Measurements from ENCODE around the gene MSI2. TPM values are rescaled to one million over a fixed set of nuclear protein-coding genes. Genes with fewer than 3 reads are reported as not detected.
"Not testable (repeated sequence)": the region's sequence is repeated elsewhere in the genome, so short reads cannot be mapped to it uniquely, and the experiment has no call there.

The MSI2 gene
- polyA plus RNA-seq (ENCODE audit: insufficient read length in 12 of 12), result 10 to 100 TPM in 11 of 12 donors, not detected in 1; 24.1 to 40.3 (median 34.1) TPM
- long read RNA-seq, donor 1, full-length matches to known transcripts, result 7 of 12 reads
- long read RNA-seq, donor 1, partial matches to known transcripts, result 5 of 12 reads
- long read RNA-seq, donor 1, other reads (novel, unspliced or antisense), result 0 of 12 reads
- long read RNA-seq, donor 2, full-length matches to known transcripts, result 1 of 1 reads
- long read RNA-seq, donor 2, partial matches to known transcripts, result 0 of 1 reads
- long read RNA-seq, donor 2, other reads (novel, unspliced or antisense), result 0 of 1 reads
- long read RNA-seq, donor 3, full-length matches to known transcripts, result 2 of 2 reads
- long read RNA-seq, donor 3, partial matches to known transcripts, result 0 of 2 reads
- long read RNA-seq, donor 3, other reads (novel, unspliced or antisense), result 0 of 2 reads
- long read RNA-seq, donor 4, full-length matches to known transcripts, result 2 of 2 reads
- long read RNA-seq, donor 4, partial matches to known transcripts, result 0 of 2 reads
- long read RNA-seq, donor 4, other reads (novel, unspliced or antisense), result 0 of 2 reads
- long read RNA-seq, donor 5, partial matches to known transcripts, result 7 of 7 reads
- long read RNA-seq, donor 5, other reads (novel, unspliced or antisense), result 0 of 7 reads
- long read RNA-seq, donor 6, full-length matches to known transcripts, result 2 of 2 reads
- long read RNA-seq, donor 6, partial matches to known transcripts, result 0 of 2 reads
- long read RNA-seq, donor 6, other reads (novel, unspliced or antisense), result 0 of 2 reads
- long read RNA-seq, donor 7, result 0 reads
- long read RNA-seq, donor 8, full-length matches to known transcripts, result 4 of 9 reads
- long read RNA-seq, donor 8, partial matches to known transcripts, result 5 of 9 reads
- long read RNA-seq, donor 8, other reads (novel, unspliced or antisense), result 0 of 9 reads
- long read RNA-seq, donor 9, partial matches to known transcripts, result 0 of 1 reads
- long read RNA-seq, donor 9, other reads (novel, unspliced or antisense), result 0 of 1 reads
- long read RNA-seq, donor 10, partial matches to known transcripts, result 0 of 2 reads
- long read RNA-seq, donor 10, other reads (novel, unspliced or antisense), result 0 of 2 reads
- long read RNA-seq, donor 11, partial matches to known transcripts, result 0 of 2 reads
- long read RNA-seq, donor 11, other reads (novel, unspliced or antisense), result 0 of 2 reads

DNA sequence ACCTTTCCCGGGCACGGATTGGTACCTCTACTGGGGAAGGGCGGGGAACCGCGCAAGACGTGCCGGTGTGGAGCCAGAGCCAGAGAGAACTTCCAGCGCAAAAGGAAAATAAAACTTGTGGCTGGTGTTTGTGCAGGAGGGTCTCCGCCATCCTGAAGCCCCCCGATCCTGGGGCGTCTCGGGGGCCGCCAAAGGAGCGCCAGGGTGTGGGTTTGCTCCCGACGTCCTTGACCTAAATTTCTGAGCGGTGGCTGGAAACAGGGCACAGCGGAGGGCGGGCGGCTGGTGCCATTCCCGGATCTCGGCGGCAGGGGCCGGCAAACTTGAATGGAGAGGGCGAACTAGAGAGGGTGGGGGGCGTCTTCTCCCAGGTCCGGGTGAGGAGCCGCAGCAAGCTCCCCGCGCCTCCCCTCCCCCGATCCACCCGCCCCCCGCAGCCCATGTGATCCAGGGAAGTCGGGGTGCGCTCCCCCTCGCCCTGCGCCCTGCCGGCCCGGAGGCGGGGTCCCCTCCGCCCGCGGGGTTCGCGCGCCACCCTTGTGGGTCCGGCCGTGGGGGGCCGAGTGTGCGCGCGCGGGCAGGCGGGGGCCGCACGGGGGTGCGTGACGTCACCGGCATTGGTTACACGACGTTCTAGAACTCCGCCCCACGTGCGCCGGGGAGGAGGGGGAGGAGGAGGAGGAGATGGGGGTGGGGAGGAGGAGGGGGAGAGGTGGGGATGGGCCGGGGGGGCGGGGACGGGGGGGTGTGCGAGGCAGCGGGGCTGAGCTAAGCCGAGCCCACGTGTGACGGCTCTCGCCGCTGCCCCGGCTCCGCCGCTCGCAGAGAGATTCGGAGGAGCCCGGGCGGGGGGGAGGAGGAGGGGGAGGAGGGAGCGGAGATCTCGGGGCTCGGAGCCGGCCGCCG lies at the start of gene MSI2:
Gene MSI2, plus strand, starts transcription at position 748 of the 906 bp plus-strand sequence. CDS start 220 bp downstream, outside the sequence.
- DNase-seq, result peak; percentile 75

DNA sequence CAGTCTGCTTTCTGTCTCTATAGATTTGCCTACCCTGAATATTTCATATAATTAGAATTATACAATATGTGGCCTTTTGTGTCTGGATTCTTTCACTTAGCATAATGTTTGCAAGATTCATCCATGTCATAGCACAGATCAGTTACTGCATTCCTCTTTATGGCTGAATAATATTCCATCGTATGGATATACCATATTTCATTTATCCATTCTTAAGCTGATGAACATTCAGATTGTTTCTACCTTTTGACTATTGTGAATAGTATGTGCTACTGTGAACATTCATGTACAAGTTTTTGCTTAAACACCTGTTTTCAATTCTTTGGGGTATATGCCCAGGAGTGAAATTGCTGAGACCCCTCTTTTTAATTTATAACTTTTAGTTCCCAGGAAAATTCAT lies 49.4 kb upstream of the MSI2 start:
- DNase-seq, result no peak

DNA sequence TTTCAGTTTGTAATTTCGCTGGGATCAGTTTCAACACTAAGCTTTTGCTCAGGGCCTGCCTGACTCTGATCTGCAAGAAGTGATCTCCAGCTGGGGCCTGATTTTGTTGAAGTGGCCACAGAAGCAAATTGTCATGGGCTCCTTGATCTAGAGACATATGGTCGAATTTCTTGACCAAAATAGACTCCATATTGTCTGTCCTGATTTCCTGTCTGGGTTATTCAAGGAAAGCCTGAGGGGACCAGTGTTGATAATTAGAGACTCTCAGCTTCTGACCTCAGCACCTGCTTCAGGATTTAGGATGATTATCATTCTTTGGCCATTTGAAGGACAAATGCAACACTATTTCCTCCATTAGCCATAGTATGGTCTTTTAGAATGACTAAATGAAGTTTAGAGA lies 48.9 kb upstream of the MSI2 start:
- DNase-seq, result no peak

DNA sequence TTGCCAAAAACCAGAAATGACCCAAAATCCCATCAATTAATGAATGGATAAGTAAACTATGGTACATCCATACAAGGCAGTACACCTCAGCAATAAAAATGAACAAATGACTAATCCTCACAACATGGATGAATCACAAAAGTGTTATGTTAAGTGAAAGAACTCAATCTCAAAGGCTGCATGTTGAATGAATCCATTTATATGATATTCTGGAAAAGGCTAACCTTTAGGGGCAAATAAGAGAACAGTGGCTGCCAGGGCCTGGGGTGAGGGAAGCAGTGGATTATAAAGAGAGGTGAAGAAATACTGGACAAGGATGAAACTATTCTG lies 46.1 kb upstream of the MSI2 start:
- no peak for DNase-seq

DNA sequence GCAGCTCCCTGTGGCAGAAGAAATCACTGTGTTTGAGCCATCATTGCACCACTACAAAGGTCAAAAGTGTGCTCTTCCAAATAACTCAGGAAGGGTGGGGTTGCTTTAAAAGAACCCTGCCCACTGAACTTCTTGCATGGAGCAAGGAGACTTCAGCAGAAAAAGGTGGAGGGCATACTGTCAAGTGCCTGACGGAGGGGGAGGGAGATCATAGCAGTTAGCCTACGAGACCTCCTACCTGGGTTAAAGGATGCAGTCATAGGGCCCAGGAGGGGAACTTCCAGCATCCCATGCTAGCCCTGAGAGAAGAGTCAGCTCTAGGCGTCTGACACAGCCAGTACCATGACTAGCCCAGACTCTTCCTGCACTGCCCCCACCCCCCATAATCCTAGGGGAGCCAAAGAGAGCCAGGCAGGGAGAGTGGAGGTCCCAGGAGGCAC lies 45.3 kb upstream of the MSI2 start:
- no peak for DNase-seq

DNA sequence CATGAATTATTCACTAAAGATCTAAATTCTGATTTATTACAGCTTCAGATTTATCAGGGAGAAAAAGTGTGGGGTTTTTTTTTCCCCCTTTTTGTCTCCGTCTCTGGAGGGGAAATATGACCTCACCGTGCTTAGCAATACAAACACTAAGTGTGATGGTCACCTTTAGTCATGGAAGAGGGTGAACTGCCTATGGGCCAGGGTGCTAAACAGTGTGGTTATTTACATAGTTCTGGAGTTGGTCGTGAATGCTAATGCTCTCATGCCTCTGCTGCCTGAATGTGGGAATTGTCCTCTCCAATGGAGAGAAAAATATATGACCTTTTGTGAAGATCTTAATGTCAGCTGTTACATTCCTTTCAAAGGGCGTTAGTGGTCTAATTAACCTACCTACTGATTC lies 44.8 kb upstream of the MSI2 start:
- no peak for DNase-seq

DNA sequence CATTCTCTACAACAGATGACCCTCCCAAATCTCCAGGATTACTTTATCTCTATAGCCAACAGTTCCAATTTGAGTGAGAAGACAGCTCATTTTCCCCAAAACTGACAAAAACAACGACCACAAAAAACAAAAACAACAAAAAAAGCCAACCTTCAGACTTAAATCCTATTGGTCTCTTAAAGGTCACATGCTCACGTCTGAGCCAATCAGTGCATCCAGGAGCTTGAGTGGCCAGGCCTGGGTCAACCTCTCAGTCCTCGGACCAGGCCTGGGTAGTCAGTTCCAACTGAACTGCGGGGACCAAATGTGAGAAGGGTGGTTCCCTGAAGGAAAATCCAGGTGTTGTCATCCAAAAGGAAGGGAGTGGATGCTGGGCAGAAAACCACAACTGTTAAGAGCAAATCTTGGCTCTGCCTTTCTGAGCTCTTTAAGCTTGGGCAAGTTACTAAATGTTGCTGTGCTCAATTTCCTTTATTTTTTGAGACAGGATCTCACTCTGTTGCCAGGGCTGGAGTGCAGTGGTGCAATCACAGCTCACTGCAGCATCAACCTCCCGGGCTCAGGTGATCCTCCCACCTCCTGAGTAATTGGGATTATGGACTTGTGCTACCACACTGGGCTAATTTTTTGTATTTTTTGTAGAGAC lies 43.0 kb upstream of the MSI2 start:
- no peak for DNase-seq

DNA sequence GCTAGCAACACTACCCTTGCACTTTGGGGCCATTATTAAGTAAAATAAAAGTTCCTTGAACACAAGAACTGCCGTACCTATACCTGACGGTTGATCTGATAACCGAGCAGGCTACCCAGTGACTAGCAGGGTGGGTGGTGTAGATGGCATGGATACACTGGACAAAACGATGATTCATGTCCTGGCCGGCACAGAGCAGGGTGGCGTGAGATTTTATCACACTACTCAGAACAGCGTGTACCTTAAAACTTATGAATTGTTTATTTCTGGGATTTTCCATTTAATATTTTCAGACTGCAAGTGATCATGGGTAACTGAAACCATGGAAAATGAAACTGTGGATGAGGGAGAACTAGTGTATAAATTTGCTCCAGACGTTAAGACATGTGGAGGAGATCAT lies 41.0 kb upstream of the MSI2 start:
- DNase-seq, result no peak

DNA sequence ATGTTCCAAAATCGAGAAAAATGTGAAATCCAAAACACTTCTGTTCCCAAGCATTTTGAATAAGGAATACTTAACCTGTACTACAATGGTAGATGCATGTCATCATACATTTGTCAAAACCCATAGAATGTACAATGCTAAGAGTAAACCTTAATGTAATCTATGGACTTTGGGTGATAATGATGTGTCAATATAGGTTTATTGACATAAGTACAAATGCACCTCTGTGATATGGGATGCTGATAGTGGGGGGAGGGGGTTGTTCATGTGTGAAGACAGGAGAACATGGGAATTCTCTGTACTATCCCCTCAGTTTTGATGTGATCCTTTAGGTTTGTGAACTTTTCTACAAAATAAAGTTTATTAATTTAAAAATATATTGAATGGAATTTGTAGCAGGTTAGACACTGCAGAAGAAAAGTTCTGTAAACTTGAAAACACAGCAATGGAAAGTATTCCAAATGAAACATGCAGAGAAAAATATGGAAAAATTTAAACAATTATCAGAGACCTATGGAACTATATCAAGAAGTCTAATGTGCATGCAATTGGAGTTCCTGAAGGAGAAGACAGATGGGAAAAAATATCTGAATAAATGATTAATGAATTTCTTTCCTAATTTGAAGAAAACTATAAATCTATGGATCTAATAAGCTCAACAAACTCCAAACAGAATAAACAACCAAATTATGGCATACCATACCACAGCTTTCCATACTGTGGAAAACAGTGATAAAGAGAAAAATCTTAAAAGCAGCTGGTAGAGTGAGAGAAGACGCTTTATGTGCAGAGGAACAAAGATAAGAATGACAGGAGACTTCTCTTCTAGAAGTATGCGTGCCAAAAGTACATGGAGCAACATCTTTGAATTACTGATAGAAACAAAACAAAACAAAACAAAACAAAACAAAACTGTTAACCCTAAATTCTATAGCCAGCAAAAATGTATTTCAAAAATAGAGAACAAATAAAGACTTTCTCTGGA lies 34.7 kb upstream of the MSI2 start:
- no peak for DNase-seq

DNA sequence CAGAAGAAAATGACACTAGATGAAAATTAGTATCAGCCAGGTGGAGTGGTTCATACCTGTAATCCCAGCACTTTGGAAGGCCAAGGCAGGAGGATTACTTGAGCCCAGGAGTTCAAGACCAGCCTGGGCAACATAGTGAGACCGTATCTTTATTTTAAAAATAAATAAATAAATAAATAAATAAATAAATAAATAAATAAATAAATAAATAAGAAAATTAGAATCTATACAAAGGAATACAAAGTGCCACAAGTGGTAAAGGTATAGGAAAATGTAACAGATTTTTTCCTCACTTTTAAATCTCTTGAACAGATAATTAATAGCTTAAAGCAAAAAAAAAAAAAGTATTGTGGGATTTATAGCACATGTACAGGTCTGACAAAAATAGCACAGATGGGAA lies 33.9 kb upstream of the MSI2 start:
- DNase-seq, result not testable (repeated sequence)

DNA sequence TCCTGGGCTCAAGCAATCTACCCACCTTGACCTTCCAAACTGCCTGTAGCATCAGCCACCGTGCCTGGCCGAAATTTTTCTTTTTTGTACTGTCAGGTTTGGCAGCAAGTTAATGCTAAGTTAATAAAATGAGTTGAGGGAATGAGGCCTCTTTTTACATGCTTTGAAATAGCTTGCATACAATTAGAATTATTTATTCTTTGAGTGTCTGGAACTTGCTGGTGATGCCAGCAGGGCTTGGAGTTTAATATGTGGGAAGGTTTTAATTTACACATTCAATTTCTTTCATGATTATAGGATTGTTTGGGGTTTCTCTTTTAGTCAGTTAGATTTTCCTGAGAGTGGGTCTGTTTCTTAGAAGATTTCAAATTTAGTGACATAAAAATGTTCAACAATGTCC lies 31.2 kb upstream of the MSI2 start:
- DNase-seq, result no peak

DNA sequence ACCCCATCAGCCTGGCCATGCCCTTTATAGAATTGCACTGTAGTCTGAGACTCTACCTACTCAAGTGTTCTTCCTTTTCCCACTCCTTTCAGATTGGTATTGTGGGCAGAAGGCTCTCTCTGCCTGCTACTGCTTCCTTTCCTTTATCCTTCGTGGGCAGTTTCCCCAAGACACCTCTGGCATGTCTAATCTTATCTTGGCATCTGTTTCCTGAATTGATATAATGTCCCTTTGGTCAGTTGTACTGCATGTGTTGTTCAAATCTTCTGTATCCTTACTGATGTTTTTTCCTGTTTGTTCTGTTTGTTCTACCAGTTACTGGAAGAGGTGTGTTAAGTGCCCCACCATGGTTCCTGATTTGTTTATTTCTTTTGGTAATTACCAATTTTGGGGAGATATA lies 29.5 kb upstream of the MSI2 start:
- DNase-seq, result no peak

DNA sequence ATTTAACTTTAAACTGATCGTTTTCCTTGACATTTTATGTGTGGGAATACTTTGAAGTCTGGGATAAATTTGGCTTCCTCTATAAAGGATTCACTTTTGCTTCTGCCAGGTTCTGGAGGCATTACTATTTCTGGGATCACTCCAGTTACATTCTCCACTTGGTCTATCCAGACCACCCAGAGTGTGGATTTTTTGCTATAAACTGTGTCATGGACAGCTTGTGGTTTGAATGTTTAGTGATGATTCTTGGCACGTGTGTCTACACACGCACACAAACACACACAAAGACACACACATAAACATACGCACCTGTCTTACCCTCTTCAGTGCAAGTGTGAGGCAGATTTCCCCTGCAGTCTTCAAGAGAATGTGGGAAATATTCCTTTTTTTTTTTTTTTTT lies 27.4 kb upstream of the MSI2 start:
- no peak for DNase-seq

DNA sequence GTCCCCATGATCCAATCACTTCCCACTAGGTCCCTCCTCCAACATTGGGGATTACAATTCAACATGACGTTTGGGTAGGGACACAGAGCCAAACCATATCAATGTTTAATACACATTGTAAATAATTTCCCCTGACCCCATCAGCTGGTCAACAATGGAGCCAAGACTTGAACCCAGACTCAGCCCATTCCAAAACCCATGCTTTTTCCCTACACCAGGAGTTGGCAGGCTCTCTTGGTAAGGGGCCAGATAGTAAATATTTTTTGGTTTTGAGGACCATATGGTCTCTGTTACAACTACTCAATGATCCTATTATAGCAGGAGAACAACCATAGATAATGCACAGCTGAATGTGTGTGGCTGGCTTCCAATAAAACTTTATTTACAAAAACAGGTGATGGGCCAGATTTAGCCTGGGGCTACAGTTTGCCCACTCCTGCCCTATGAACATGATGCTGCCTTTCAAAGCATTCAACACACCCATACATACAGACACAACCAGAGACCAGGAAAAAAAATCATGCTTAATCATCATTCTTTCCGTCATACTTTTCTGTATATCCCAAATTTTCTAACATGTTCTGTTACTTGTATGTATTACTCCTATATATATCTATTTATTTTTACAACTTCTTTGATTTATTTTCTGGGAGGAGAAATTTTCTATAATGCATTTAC lies 22.1 kb upstream of the MSI2 start:
- DNase-seq, result no peak

DNA sequence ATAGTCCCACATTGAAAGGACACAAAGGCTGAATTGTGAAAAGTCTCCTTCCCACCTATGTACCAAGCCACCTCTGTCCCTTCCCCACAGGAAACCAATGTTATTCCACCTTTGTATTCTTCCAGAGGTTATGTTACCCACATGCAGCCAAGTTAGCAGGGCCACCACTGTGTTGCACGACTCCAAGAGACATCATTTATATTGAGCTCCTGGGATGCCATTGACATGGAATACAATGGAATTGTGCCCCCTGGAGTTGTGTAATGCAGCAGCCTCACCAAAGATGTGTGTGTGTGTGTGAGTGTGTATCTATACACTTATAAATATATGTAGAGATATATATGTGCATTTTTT lies 21.6 kb upstream of the MSI2 start:
- DNase-seq, result no peak

DNA sequence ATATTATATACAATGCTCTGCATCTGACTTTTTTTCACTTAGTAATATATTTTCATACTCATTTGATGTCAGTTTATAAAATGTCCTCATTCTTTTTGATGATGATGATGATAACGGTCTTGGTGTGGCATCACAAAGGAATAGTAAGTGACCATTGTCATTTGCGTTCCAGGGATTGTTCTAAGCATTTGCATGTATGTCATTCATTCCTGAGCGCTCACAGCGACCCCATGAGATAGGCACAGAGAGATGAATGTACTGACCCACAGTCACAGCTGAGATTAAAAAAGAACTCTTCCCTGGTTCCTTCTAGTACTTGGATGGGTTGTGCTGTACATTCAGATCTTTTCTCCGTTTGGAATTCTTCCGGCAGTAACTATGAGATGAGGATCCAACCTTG lies 21.2 kb upstream of the MSI2 start:
- DNase-seq, result no peak

DNA sequence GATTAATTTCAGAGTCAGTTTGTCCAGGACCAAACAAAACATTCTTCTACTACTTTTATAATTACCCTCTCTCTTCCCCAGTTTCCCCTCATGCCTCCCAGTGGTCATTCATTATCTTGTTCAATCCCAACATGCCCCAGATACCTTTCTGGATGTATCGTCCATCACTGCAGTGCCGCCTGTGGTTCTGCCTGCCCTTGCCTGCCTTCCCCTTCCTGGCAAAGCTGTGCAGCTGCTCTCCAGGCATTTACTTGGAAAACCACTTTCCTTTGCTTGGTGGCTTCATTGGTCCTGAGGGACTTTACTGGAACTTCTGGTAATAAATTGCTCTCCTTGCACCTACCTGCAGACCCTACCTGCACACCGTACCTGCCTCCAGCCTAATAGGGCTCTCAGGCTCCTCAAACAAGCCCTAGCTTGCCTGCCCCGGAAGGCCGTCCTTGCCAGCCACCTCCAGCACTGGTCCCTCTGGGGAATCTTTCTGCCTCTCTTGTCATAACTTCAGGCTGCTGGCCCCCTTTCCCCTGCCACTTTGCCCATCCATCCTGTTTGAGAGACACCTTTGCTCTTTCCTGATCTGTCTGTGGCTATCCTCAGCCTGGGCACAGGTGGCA lies 19.5 kb upstream of the MSI2 start:
- DNase-seq, result no peak

DNA sequence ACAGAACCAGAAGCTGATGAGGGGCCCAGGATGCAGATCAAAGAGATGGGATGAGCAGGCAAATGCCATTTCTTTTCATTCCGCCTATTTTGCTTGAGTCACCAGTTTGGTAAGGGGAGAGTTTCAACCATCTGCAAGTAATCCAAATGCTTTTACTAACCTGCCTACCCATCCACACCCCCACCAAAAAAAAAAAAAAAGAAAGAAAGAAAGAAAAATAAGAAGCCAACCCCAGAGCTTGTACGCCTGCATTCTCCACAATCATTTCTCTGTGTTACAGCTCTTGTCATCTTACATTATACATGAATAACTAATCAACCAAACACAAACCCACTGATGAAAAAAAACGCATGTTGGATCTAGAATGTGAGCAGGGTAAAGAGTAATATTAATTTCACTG lies 15.7 kb upstream of the MSI2 start:
- no peak for DNase-seq

DNA sequence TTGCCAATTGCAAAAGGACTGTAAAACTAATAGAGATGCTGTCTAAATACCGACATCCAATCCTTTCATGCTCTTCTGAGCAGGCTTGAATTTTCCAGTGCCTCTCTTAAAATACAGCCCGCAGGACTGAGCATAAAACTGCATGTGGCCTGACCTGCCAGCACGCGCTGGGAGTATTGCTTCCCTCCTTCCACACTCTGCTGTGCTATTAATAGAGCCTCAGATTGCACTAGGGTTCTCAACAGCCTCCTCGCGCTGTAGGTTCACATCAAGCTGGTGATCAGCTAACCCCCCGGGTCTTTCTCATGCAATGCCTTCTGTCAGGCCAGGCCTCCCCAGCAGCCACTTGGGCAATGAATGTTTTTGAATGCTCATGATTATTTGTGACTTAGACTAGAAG lies 14.2 kb upstream of the MSI2 start:
- no peak for DNase-seq

All from muscle of arm (tissue), 14 donors.